Neuronal stem cell (in vitro differentiated cells): Measurements from ENCODE around the gene THOP1.

Experiments
- DNase-seq: peaks from one replicate; pipeline ENCODE4 v3.0.0-alpha.2; 2013; ENCODE audit warnings: low spot score
- H2AFZ ChIP-seq: one replicate; pipeline ENCODE4 v1.6.1; 2013; ENCODE audit warnings: mild to moderate bottlenecking, low read length, inconsistent platforms
- H2AK5ac ChIP-seq: 2 replicates; pipeline ENCODE4 v1.6.1; 2013; ENCODE audit warnings: low read depth, mild to moderate bottlenecking, inconsistent platforms, low read length, moderate library complexity, mixed read lengths
- H2BK120ac ChIP-seq: 2 replicates; pipeline ENCODE4 v1.6.1; 2013; ENCODE audit warnings: low read depth, mild to moderate bottlenecking, inconsistent platforms, low read length, moderate library complexity, mixed read lengths
- H2BK12ac ChIP-seq: one replicate; pipeline ENCODE4 v1.6.1; 2013; ENCODE audit warnings: low read length, inconsistent platforms
- H2BK15ac ChIP-seq: 2 replicates; pipeline ENCODE4 v1.6.1; 2013; ENCODE audit warnings: mild to moderate bottlenecking, low read length, inconsistent platforms, mixed read lengths
- H2BK5ac ChIP-seq: one replicate; pipeline ENCODE4 v1.6.1; 2013; ENCODE audit warnings: inconsistent platforms, mild to moderate bottlenecking, low read length, moderate library complexity
- H3K14ac ChIP-seq: one replicate; pipeline ENCODE4 v1.6.1; 2013; ENCODE audit warnings: low read length, inconsistent platforms
- H3K18ac ChIP-seq: 2 replicates; pipeline ENCODE4 v1.6.1; 2013; ENCODE audit warnings: low read length, inconsistent platforms
- H3K23ac ChIP-seq: 2 replicates; pipeline ENCODE4 v1.6.1; 2013; ENCODE audit warnings: low read depth, mild to moderate bottlenecking, mixed read lengths, low read length, inconsistent platforms; ENCODE audit not compliant: poor library complexity
- H3K27ac ChIP-seq: replicated peaks from 3 replicates; pipeline ENCODE4 v1.5.1; 2013; ENCODE audit warnings: low read length, inconsistent platforms
- H3K27me3 ChIP-seq, 3 experiments: 2 replicates each; pipeline ENCODE4 v1.6.1; 2013; ENCODE audit warnings: low read length in 3 of 3, mild to moderate bottlenecking in 2 of 3, inconsistent platforms in 1 of 3, low read depth in 1 of 3, mixed read lengths in 1 of 3, moderate library complexity in 1 of 3; ENCODE audit not compliant: control insufficient read depth in 3 of 3, insufficient read depth in 3 of 3
- H3K36me3 ChIP-seq, 2 donors: replicated peaks in 1 of 2; 2 replicates each; pipeline ENCODE4 v1.6.1; 2013; ENCODE audit warnings: low read length in 2 of 2; ENCODE audit not compliant: control insufficient read depth in 2 of 2, insufficient read depth in 2 of 2
- H3K4ac ChIP-seq: 2 replicates; pipeline ENCODE4 v1.6.1; 2013; ENCODE audit warnings: inconsistent platforms, mild to moderate bottlenecking, low read length, moderate library complexity
- H3K4me1 ChIP-seq, 2 donors: 1 replicate in 1 of 2; 2 replicates in 1 of 2; pipeline ENCODE4 v1.6.1; 2013; ENCODE audit warnings: low read length in 2 of 2, low read depth in 1 of 2; ENCODE audit not compliant: control insufficient read depth in 2 of 2, insufficient read depth in 1 of 2
- H3K4me2 ChIP-seq: one replicate; pipeline ENCODE4 v1.6.1; 2013; ENCODE audit warnings: mild to moderate bottlenecking, low read length, inconsistent platforms; ENCODE audit not compliant: insufficient read depth, poor library complexity, severe bottlenecking
- H3K4me3 ChIP-seq, 2 donors: 2 replicates each; pipeline ENCODE4 v1.5.1; 2013; ENCODE audit warnings: low read length in 2 of 2, mild to moderate bottlenecking in 2 of 2, inconsistent platforms in 1 of 2, moderate library complexity in 1 of 2
- H3K79me1 ChIP-seq: one replicate; pipeline ENCODE4 v1.6.1; 2013; ENCODE audit warnings: low read depth, mild to moderate bottlenecking, inconsistent platforms, low read length, moderate library complexity
- H3K9ac ChIP-seq: one replicate; pipeline ENCODE4 v1.6.1; 2013; ENCODE audit warnings: mild to moderate bottlenecking, low read depth, low read length, inconsistent platforms; ENCODE audit not compliant: poor library complexity
- H3K9me3 ChIP-seq, 2 donors: replicated peaks in 1 of 2; 2 replicates each; pipeline versions ENCODE3 to v1.6.1; 2013; ENCODE audit warnings: low read length in 2 of 2, mild to moderate bottlenecking in 2 of 2, inconsistent platforms in 1 of 2, low read depth in 1 of 2, mixed read lengths in 1 of 2, moderate library complexity in 1 of 2; ENCODE audit not compliant: control insufficient read depth in 2 of 2, insufficient read depth in 1 of 2
- H4K8ac ChIP-seq: one replicate; pipeline ENCODE4 v1.6.1; 2013; ENCODE audit warnings: low read depth, mild to moderate bottlenecking, inconsistent platforms, low read length, moderate library complexity
- H4K91ac ChIP-seq: one replicate; pipeline ENCODE4 v1.6.1; 2013; ENCODE audit warnings: low read length, low read depth, mild to moderate bottlenecking, inconsistent platforms; ENCODE audit not compliant: poor library complexity
- WGBS, 2 donors: extraction: QIAGEN DNeasy Blood & Tissue Kit; methylation state at CpG; one replicate each; pipeline ENCODE4 v1.1.7; 2013; ENCODE audit warnings: missing lambda C conversion rate in 2 of 2, mixed read lengths in 1 of 2; ENCODE audit not compliant: insufficient read length in 2 of 2, insufficient replicate concordance in 1 of 2; ENCODE audit errors: extremely low coverage in 2 of 2; 5-methylcytosine and 5-hydroxymethylcytosine counted together

THOP1 gene

GRCh38 chr19:2793126-2793525 is 7.8 kb downstream of the THOP1 start:
- Histone ChIP-seq H3K23ac (no peak overlapping the region), H3K4ac (no peak overlapping the region), H2BK5ac (no peak overlapping the region), H3K9ac (no peak overlapping the region), H3K9me3 (no peaks in the 10 kb centered on the region), H3K18ac (no peak overlapping the region), H2AFZ (no peak overlapping the region), H3K4me1 (no peaks in the 10 kb centered on the region), H2BK12ac (no peak overlapping the region), H2BK120ac (no peak overlapping the region), H2BK15ac (no peak overlapping the region), H2AK5ac (no peak overlapping the region), H3K79me1 (peaks cover 19% of the 10 kb centered on the region), H3K27me3 (no peaks in the 10 kb centered on the region), H3K4me2 (no peak overlapping the region), H3K36me3 (peaks cover 49 to 91% of the 10 kb centered on the region in 2 donors), H3K4me3 (no peak overlapping the region), H4K8ac (no peak overlapping the region), H3K14ac (no peak overlapping the region), H4K91ac (no peak overlapping the region), H3K27ac (no peak overlapping the region)
- no peak for DNase-seq
- no CpG with 5 or more reads among the region's 7 CpGs for WGBS, 2 donors

GRCh38 chr19:2793577-2793976 is 8.3 kb downstream of the THOP1 start:
- H3K4me2 ChIP-seq: no peak overlapping the region
- H3K18ac ChIP-seq: no peak overlapping the region
- no peak overlapping the region for H2AK5ac ChIP-seq
- H3K4ac ChIP-seq: no peak overlapping the region
- no peak overlapping the region for H2BK120ac ChIP-seq
- H2BK5ac ChIP-seq: no peak overlapping the region
- no peak overlapping the region for H3K14ac ChIP-seq
- H3K27me3 ChIP-seq: no peaks in the 10 kb centered on the region
- WGBS, 2 donors: no CpG with 5 or more reads among the region's 12 CpGs
- H3K36me3 ChIP-seq: peaks cover 52 to 91% of the 10 kb centered on the region in 2 donors
- H3K4me1 ChIP-seq: no peaks in the 10 kb centered on the region
- H2AFZ ChIP-seq: no peak overlapping the region
- no peak overlapping the region for H3K23ac ChIP-seq
- no peak overlapping the region for H3K27ac ChIP-seq
- no peak overlapping the region for H4K8ac ChIP-seq
- no peaks in the 10 kb centered on the region for H3K9me3 ChIP-seq
- no peak overlapping the region for H3K9ac ChIP-seq
- DNase-seq: no peak
- H3K4me3 ChIP-seq: no peak overlapping the region
- H3K79me1 ChIP-seq: peaks cover 16% of the 10 kb centered on the region
- no peak overlapping the region for H2BK15ac ChIP-seq
- H2BK12ac ChIP-seq: no peak overlapping the region
- H4K91ac ChIP-seq: no peak overlapping the region

- Histone ChIP-seq H3K4me3 (no peak overlapping the region), H2BK12ac (no peak overlapping the region), H3K18ac (no peak overlapping the region), H3K4me1 (no peaks in the 10 kb centered on the region), H3K27me3 (no peaks in the 10 kb centered on the region), H2AFZ (no peak overlapping the region), H2AK5ac (no peak overlapping the region), H3K4ac (no peak overlapping the region), H3K9me3 (no peaks in the 10 kb centered on the region), H3K27ac (no peak overlapping the region), H3K23ac (no peak overlapping the region), H4K91ac (no peak overlapping the region), H3K9ac (no peak overlapping the region), H3K79me1 (peaks cover 10% of the 10 kb centered on the region), H3K14ac (no peak overlapping the region), H4K8ac (peak overlapping the region; percentile 65), H2BK15ac (no peak overlapping the region), H3K36me3 (peaks cover 57 to 100% of the 10 kb centered on the region in 2 donors), H2BK5ac (no peak overlapping the region), H2BK120ac (no peak overlapping the region), H3K4me2 (peak overlapping the region; percentile 2)
- no peak for DNase-seq
- WGBS, 2 donors: no CpG with 5 or more reads among the region's 27 CpGs
These were observed 10.7 kb downstream of the THOP1 start for GRCh38 chr19:2795827-2796658.

GRCh38 chr19:2796659-2797266 is 11.5 kb downstream of the THOP1 start:
- Histone ChIP-seq H3K14ac (no peak overlapping the region), H3K27ac (no peak overlapping the region), H3K27me3 (no peaks in the 10 kb centered on the region), H3K4me1 (no peaks in the 10 kb centered on the region), H3K18ac (no peak overlapping the region), H3K4me2 (no peak overlapping the region), H2BK15ac (no peak overlapping the region), H3K4ac (no peak overlapping the region), H3K4me3 (no peak overlapping the region), H3K23ac (peak overlapping the region; percentile 1), H2BK12ac (no peak overlapping the region), H3K9me3 (no peaks in the 10 kb centered on the region), H4K91ac (no peak overlapping the region), H3K36me3 (peaks cover 60 to 100% of the 10 kb centered on the region in 2 donors), H2AK5ac (no peak overlapping the region), H2AFZ (no peak overlapping the region), H4K8ac (no peak overlapping the region), H3K9ac (no peak overlapping the region), H3K79me1 (peaks cover 14% of the 10 kb centered on the region), H2BK5ac (no peak overlapping the region), H2BK120ac (no peak overlapping the region)
- no CpG with 5 or more reads among the region's 23 CpGs for WGBS, 2 donors
- no peak for DNase-seq
